ENCODE data around the gene LRRC74A.

Gene LRRC74A

GRCh38 chr14:76811561-76811960 lies 14.6 kb upstream of the LRRC74A start:
- TF ChIP-seq CTCF (IDR thresholded peaks at IDR 0.05): no peak

GRCh38 chr14:76812093-76812421 lies 14.2 kb upstream of the LRRC74A start:
- TF ChIP-seq CTCF (IDR thresholded peaks at IDR 0.05): no peak

GRCh38 chr14:76812422-76813383 lies 13.5 kb upstream of the LRRC74A start, which contains the start of gene ANGEL1:
Gene ANGEL1 (minus strand): TSS chr14:76812882. CDS start chr14:76812827, 55 bp downstream.
- no peak for TF ChIP-seq CTCF (IDR thresholded peaks at IDR 0.05)

- no peak for TF ChIP-seq CTCF (IDR thresholded peaks at IDR 0.05)
These were observed 11.2 kb upstream of the LRRC74A start for GRCh38 chr14:76814726-76815645.

- TF ChIP-seq CTCF (IDR thresholded peaks at IDR 0.05): no peak
These were observed 5.5 kb upstream of the LRRC74A start for GRCh38 chr14:76820700-76821099.

GRCh38 chr14:76827696-76828296 lies 1.6 kb downstream of the LRRC74A start:
- no peak for TF ChIP-seq CTCF (IDR thresholded peaks at IDR 0.05)

GRCh38 chr14:76828339-76829012 lies 2.3 kb downstream of the LRRC74A start:
- no peak for TF ChIP-seq CTCF (IDR thresholded peaks at IDR 0.05)
